GM19468 (cell line): ENCODE data around the gene ZC3H4.
"Not testable (repeated sequence)": the region's sequence is repeated elsewhere in the genome, so short reads cannot be mapped to it uniquely, and the experiment has no call there.

ENCODE experiments used
- ATAC-seq: cut with Tn5 transposase; IDR thresholded peaks from one replicate; pipeline ENCODE4 v1.9.1; 2021; ENCODE audit warnings: mild to moderate bottlenecking, moderate library complexity, moderate number of reproducible peaks; ENCODE audit not compliant: unreplicated experiment; ENCODE audit errors: extremely low read depth

Gene ZC3H4

DNA sequence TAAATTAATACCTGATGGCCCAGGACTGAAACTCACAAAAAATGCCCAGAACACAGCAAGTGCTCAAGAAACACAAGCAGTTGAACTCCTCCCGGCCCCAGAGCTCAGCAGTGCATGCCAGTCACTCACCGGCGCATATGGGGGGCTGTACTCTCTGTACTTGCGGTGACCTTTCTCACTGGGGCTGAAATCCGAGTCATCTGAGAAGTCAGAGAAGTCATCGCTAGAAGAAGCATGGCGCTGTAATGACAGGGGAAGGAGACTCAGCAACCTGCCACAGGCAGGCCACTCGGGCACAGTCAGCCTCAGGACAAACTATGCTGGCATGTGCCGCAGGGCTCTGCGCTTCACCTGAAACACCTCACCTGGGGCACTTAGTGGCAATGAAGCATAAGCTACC lies 19.7 kb downstream of the ZC3H4 start:
- no peak for ATAC-seq

DNA sequence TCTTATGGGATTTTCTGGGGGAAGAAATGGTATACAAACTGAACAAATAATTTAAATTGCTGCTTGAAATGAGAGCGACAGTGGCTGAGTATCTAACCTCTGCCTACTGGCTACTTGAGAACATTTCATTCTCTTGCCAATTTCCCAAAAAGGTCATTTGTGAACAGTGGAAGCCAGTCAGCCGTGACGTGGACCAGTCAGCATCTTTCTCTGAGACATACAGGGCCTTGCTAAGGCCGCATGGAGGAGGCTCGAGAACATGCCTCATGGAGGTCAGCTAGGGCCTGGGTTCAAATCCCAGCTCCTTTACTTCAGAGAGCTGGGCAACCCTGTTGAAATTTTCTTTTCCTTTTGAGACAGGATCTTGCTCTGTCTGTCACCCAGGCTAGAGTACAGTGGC lies 20.3 kb downstream of the ZC3H4 start:
- ATAC-seq = no peak

DNA sequence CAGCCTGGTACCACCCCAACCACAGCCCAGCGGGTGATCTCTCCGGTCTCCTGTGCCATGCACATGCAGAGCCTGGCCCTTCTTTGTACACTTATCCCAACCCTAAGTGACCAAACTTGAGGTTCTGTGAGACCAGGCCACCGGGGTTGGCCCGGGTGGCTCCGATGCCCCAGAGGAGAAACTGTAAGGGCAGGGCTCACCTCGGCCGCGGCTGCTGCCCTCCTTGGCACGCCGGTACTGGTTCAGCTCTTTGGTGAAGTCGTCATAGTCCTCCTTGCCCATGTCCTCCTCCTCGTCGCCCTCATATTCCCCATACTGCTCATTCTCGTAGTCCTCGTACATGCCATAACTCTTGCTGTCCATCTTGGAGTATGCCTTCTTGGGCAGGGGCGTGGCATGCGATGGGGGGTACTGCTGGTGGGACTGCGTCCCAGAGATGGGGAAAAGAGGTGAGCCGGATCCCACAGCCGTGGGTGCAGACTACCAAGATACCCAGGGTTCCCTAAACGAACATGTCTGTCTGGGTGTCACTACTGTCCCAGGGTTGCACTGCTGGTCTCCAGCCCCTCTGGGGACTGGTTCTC lies 23.7 kb downstream of the ZC3H4 start:
- ATAC-seq = no peak

DNA sequence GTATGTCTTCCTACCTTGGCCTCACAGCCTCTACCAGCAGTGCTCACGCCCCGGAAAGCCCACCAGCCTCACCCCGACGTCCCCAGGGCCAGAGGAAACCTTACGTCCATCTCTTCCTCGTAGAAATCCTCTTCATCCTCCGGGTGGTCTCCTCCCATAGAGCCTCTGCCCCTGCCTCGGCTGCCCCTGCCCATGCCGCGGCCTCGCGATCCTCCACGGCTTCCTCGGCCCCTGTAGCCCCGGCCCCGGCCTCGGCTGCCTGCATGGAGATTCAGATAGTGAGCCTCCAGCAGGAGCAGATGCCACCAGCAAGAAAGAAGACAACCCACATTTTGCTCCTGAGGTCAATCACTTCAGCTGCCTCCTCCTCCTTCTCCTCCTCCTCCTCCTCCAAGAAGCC lies 27.3 kb downstream of the ZC3H4 start:
- no peak for ATAC-seq

DNA sequence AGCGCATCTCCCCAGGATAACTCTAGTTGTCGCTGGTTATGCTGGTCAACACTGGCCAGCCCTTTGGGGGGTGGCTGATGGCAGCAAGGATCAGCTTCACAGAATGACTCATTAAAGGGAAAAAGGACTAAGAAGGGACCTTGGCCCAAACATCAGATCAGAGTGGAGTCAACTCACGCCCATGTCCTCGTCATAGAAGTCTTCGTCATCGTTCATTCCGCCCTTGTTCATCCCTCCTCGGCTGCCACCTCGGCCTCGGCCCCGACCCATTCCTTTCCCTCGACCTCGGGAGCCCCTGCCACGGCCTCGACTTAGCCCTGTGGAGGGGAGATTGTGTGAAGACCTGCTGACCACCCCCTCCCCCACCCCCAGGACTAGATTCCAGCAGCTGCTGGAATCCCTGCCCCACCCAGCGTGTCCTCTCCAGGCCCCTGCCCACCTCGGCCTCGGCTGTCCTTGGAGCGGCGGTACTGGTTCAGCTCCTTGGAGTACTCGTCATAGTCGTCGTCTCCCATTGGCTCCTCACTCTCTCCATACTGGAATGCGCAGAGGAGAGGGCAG lies 28.6 kb downstream of the ZC3H4 start:
- no peak for ATAC-seq

DNA sequence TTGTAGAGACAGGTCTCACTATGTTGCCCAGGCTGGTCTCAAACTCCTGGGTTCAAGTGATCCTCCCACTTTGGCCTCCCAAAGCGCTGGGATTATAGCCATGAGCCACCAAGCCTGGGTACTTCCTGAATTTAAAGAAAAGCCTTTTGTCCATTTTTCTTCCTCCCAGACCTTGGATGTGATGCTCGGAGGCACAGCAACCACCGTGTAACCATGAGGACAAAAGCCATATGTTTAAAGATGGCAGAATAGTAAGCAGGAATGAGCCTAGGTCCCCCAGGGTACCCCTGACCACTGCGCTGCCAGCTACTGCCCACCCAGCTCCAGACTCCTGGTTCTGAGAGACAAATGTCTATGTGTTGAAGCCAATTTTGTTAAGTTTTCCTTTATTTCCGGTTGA lies 31.1 kb downstream of the ZC3H4 start:
- ATAC-seq = no peak

DNA sequence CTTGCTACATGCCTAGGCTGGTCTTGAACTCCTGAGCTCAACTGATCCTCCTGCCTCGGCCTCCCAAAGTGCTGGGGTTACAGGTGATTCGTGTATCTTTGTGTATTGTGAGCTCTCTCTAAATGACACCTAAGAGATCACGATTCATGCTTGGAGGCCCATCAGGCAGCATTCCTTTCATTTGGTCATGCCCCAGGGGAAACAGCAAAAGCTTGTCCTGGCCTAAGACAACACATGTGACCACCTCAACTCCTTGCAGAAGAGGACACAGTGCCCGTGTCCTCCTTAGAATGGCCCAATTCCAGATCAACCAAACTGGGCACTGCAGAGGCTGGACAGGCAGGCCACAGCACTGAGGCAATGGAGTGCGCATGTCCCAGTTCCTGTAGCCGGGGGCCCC lies 32.5 kb downstream of the ZC3H4 start:
- no peak for ATAC-seq

DNA sequence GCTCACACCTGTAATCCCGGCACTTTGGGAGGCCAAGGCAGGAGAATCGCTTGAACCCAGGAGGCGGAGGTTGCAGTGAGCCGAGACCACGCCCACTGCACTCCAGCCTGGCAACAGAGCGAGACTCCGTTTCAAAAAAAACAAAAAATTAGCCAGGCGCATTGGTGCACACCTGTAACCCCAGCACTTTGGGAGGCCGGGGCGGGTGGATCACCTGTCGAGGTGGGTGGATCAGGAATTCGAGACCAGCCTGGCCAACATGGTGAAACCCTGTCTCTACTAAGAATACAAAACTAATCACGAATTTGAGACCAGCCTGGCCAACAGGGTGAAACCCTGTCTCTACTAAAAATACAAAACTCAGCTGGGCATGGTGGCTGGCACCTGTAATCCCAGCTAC lies 35.2 kb downstream of the ZC3H4 start:
- ATAC-seq = not testable (repeated sequence)

DNA sequence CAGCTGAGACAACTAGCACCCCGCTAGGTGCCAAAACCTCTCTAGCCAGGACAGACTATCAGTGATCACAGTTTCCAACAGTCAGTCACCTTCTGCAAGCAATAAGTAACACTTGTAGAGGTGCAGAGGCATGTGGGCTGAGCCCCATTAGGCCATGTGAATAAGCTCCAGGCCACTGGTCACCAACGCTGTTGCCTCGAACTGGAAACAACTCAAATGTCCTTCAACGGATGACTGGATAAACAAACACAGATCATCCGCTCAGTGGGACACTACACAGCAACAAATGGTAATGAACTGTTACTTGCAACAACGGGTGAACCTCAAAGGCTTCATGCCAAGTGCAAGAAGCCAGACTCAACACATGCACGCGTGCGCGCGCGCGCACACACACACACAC lies 37.6 kb downstream of the ZC3H4 start:
- ATAC-seq = no peak

DNA sequence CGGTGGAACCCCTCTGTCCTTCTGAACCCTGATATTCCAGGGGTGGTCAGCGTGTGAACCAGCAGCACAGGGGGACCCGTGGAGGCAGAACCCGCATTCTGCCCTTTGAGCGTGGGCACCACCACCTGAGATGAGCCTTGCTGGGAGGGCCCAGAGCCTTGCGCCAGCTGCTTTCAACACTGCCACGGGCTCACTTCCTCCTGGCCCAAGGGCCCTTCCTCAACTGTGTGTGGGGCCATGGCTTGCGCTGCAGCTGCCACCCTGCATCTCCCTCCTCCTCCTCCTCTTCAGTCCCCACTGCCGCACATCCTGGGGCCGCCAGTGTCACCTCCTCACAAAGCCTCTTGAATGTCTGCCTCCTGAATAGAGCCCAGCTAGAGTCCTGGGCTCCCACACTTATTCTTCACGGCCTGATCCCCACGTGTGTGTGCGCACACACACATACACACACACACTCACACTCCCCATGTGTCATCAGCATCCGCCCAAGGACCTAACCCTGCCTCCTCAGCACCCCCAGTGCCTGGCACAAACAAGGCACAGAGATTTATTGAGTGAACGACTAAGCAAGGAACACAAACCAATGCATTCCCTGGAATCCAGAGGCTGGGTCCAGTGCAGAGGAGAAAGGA lies 38.3 kb downstream of the ZC3H4 start:
- no peak for ATAC-seq

DNA sequence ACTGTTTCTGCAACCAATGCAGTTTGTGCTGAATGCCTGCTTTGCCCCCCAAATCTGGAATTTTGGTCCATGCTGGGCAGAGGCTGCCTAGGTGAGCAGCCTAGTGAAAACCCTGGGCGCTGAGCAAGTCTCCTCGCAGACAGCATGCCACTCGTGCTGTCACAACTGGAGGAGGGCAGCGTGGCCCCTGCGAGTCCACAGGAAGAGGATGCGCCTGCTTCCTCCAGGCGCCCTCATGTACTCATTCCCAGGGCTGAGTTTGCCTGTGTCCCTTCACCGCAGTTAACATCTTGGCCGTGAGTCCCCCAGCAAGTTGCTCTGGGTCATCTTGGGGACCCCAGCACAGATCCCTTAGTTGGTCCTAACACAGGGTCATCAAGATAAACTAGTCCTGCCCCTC lies 39.0 kb downstream of the ZC3H4 start:
- ATAC-seq = no peak

DNA sequence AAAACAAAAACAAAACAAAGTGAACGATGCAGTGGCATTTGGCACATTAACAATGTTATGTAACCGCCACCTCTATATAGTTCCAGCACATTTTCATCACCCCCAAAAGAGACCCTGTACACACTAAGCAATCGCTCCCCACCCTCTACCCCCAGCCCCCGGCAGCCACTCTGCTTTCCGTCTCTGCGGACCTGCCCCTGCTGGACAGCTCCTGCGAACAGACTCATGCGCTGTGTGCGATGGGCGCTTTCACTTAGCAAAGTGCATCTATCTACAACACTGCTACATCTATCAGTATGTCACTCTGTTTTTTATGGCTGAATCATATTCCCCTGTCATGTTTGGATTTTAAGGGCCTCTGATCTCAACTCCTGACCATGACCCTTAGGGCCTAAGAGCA lies 40.0 kb downstream of the ZC3H4 start:
- no peak for ATAC-seq

DNA sequence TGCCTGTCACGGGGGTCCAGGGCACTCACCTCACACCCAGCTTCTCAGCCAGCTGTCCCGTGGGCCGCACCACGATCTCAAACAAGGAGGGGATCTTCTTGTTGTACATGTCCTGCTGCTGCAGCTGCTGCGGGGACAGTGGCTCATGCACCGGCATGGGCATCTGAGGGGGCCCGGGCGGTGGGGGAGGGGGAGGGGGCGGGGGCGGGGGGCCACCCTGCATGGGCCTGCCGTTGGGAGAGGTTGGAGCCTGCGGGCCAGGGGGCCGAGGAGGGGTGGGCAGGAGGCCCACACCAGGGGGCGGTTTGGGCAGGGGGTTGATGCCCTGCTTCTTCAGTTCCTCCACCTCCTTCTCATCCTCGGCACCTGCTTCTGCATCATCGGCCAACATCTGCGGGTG lies 41.3 kb downstream of the ZC3H4 start:
- no peak for ATAC-seq

DNA sequence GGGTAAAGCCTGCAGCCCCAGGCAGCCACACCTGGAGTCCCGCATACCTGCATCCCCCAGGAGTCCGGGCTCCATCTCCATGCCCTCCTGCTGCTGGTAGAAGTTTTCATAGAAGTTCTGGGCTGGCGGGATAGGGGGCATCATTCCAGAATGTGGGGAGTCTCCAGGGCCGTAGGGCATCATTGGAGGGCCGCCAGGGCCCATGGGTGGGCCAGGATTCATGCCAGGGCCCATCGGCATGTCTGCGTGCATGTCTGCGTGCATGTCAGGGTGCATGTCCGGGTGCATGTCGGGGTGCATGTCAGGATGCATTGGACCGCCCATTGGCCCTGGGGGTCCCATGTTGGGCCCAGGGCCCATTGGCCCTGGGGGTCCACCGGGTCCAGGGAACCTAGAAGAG lies 41.8 kb downstream of the ZC3H4 start:
- ATAC-seq = no peak

DNA sequence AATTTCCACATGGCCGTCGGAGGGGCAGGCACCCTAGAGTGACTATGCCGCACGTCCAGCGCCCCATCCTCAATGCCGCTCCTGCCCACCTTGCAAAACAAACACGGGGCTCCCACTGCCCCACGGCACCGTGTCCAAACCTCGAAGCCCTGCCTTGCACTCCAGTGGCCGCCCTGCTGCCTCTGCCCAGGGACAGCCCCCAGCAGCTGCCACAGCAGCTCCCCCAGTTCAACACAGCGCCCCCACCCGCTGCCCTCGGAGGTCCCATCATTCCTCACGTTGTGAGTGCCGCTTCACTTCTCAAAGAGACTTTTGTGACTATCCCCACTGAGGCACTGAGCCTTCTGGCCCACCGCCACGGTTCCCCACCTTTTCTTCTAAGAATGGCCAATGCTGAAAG lies 42.8 kb downstream of the ZC3H4 start:
- ATAC-seq = no peak

DNA sequence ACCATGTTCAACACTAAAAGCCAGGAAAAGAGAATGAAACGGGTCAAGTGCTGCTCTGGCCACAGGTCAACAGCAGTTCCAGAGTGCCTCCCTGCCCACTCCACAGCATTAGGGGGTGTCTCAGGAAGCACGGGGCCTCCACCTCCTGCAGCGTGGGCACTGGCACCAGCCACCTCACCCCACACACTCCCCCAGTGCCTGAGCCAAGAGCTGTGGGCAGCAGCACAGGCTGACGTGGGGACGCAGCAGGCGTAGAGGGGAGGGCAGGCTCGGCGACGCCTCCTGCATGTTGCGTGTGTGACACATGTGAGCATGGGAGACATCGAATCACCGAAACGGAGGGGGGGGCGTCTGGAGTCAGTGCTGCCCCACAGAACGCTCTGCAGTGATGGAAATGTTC lies 43.8 kb downstream of the ZC3H4 start:
- ATAC-seq = no peak

DNA sequence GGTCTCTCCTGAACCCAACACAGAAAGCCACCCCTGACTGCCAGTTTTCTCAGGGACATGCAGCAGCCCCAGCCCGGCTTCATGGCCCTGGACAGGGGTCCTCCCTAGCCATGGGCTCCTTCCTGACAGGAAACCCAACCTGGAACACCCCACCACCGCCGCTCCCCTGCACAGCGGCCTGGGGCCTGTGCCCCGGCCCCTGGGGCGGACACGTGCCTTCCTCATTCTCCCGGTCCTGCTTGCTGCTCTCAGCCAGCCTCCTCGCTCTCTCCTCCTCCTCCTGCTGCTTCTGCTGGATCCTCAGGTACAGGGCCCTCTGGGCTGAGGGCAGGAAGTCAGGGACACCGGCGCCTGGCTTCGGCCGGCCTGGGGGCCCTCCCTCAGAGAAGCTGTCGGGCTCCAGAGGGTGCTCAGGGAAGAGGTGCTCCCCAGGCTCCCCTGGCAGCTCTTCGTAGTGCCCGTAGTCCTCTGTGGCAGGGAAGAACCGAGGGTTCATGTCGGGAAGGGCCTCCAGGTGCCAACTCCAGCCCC lies 44.6 kb downstream of the ZC3H4 start:
- no peak for ATAC-seq

DNA sequence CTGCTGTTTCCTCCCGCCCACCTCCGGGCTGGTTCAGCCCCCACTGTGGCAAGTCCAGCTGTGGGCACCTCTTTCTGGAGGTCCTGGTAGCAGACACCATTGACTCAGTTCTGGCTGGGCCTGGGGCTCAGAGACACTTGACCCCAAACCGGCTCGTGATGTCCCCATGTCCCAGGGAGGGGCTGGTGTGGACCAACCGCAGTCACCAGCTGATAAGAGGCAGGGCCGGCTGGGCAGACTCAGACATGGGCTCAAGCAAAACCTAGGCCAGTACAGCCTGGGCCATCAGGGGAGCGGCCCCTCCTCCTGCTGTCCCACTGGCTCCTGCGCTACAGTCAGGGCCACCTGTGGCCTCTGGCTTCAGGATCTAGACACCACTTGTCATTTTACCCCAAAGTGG lies 45.3 kb downstream of the ZC3H4 start:
- no peak for ATAC-seq

DNA sequence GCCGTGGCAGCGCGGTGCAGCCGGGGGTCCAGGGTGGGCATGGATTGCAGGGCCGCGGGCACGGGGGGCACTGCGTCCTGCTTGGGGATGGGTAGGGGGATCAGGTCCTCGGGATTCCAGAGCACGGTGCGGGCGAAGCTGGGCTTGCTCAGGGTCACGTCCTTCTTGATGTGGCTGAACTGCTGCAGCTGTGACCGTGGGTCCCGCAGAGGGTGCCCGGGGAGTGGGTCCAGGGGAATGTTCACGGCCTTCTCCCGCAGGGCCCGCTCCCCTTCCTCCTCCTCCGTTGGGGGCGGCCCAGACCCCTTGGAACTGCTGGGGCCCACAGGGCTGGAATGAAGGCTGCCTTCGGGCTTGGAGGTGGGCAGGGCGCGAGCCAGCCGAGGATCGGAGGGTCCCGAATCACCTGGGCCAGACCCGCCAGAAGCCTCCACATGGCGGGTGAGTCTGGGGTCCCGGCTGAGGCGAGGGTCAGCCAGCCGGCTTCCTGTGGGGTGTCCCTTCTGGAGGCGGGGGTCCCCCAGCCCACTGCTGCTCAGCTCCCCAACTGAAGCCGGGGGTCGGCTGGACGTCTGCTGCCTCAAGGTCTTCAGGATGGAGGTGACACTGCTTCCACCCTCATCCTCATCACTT lies 46.2 kb downstream of the ZC3H4 start:
- ATAC-seq = no peak

DNA sequence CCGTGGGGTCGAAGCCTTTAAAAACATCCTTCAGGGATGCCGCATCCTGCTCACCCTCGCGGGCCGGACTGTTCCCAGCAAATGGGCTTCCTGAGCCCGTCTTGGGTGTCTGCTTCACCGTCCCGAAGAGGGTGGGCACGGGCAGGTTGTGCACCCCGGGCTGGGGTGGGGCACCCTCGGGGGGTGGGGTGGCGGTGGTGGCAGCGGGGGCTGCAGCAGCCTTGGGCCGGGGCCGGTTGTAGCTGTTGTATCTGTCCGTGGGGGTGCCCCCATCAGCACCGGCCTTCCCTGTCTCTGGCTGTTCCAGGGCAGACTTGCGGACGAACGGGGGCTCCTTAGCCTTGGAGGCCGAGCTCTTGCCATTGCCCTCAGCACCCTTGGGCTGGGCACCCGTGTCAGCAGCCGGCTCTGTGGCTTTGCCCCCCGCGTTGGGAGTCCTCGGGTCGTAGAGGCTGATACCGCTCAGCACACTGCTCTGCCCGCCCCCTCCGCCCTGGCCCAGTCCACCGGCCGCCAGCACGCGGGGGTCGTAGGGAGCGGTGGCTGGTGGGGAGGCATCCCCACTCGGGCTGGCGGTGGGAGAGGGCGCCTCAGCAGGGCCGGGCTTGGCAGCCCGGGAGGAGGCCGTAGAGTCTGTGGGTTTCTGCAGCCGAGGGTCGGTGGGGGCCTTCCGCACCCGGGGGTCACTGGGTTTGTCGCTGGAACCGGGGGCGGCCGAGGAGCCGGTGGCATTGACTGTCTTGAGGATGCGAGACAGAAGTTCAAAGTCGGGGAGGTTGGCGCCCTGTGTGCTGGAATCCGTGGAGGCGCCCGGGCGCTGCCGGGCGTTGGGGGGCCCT lies 47.0 kb downstream of the ZC3H4 start:
- ATAC-seq = no peak

DNA sequence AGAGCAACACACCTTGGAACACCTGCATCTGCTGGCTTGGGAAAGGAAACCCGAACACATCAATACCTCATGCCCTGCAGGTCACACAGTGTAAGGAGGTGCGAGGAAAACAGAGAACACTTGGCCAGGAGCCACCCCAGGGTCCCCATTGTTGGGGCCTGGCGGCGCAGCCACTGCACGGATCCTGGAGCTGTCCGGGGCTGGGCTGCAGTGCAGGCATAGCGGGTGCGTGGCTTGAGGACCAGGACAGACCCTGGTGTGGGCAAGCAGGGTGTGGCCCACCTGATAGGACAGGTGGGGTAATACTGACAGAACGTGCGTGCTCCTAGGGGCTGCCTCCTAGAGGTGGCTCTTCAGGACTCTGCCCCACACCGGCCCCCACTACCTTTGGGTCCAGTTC lies 48.3 kb downstream of the ZC3H4 start:
- ATAC-seq = no peak
